Measurements from ENCODE around the gene CKLF. TPM values are rescaled to one million over a fixed set of nuclear protein-coding genes. Genes with fewer than 3 reads are reported as not detected.

CKLF gene
- total RNA-seq, 1 experiment from 2014 or later: 77.1 TPM

DNA sequence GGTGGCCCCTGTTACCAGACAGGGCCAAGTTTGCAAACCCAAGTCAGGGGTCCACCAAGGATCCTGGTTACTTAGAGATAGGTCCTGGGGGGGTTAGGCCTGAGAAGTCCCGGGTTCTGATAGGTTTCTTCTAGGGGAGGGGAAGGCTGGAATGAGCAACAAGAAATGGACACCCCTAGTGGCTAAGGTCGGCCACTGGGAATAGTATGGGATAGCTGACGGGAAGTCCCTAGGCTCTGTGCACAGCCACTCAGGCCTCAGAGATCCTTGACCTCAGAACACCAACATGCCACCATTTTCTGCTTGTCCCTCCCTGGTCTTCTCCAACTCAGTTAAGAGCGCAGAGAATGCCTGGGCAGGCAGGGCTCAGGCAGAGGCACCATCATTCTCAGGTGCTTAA, 15.9 kb upstream of the CKLF start:
- no peaks in the 10 kb centered on the region for H3K27me3 ChIP-seq (ENCODE audit: insufficient read depth, low read depth)
- intact Hi-C loops (cut with micrococcal nuclease; ENCODE audit: unreplicated experiment): no loop called here
- BruUV-seq (replicated peaks): no TSS peak
- TF ChIP-seq EZH2 (IDR thresholded peaks at IDR 0.05; ENCODE audit: low read depth): no peak
- TF ChIP-seq, protein P1, sequence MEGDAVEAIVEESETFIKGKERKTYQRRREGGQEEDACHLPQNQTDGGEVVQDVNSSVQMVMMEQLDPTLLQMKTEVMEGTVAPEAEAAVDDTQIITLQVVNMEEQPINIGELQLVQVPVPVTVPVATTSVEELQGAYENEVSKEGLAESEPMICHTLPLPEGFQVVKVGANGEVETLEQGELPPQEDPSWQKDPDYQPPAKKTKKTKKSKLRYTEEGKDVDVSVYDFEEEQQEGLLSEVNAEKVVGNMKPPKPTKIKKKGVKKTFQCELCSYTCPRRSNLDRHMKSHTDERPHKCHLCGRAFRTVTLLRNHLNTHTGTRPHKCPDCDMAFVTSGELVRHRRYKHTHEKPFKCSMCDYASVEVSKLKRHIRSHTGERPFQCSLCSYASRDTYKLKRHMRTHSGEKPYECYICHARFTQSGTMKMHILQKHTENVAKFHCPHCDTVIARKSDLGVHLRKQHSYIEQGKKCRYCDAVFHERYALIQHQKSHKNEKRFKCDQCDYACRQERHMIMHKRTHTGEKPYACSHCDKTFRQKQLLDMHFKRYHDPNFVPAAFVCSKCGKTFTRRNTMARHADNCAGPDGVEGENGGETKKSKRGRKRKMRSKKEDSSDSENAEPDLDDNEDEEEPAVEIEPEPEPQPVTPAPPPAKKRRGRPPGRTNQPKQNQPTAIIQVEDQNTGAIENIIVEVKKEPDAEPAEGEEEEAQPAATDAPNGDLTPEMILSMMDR (conservative IDR thresholded peaks at IDR 0.05): no peak
- H4K20me1 ChIP-seq (ENCODE audit: insufficient read depth): no peaks in the 10 kb centered on the region
- no peak overlapping the region for H3K4me2 ChIP-seq
- no peaks in the 10 kb centered on the region for H3K79me2 ChIP-seq (ENCODE audit: low read depth)
- no peaks in the 10 kb centered on the region for H3K4me1 ChIP-seq (replicated peaks; ENCODE audit: insufficient read depth)
- H3K9me3 ChIP-seq (ENCODE audit: insufficient read depth, low read depth): no peaks in the 10 kb centered on the region
- ChIA-PET POLR2A (ENCODE audit: unreplicated experiment) (no interaction called here), CTCF (no interaction called here)
- no peaks in the 10 kb centered on the region for H3K9me2 ChIP-seq (ENCODE audit: insufficient read depth)
- H3K27ac ChIP-seq: no peak overlapping the region
- no peak overlapping the region for H3K4me3 ChIP-seq
- no peaks in the 10 kb centered on the region for H3F3A ChIP-seq (ENCODE audit: insufficient read depth, low read depth)
- DNase-seq: no peak
- no peaks in the 10 kb centered on the region for H3K36me3 ChIP-seq (ENCODE audit: low read depth)
- no peak overlapping the region for H2AFZ ChIP-seq

DNA sequence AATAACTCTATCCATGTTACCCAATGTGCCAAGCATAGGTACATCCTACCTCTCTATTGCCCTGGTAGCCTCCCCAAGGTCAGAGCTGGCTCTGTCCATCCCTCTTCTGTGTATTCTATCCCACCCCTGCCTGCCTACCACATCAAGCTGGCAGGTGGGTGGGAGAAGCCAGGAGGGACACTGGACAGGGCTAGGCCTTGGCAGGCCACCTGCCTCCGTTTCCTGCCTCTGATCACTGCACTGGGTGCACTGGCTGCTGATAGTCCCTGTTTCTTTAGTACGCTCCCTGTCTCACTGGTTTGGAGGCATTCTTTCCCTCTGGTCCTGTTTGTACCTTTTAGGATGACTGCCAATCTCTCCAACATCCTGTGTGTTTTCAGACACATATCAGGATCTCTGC, 15.1 kb upstream of the CKLF start:
- TF ChIP-seq EZH2 (IDR thresholded peaks at IDR 0.05; ENCODE audit: low read depth): no peak
- TF ChIP-seq, protein P1 (conservative IDR thresholded peaks at IDR 0.05): no peak
- Histone ChIP-seq H3K4me2 (no peak overlapping the region), H3K4me3 (no peak overlapping the region), H3K27ac (no peak overlapping the region), H3K27me3 (ENCODE audit: insufficient read depth, low read depth) (no peaks in the 10 kb centered on the region), H2AFZ (no peak overlapping the region), H4K20me1 (ENCODE audit: insufficient read depth) (no peaks in the 10 kb centered on the region), H3K9me2 (ENCODE audit: insufficient read depth) (no peaks in the 10 kb centered on the region), H3K79me2 (ENCODE audit: low read depth) (no peaks in the 10 kb centered on the region), H3K9me3 (ENCODE audit: insufficient read depth, low read depth) (no peaks in the 10 kb centered on the region), H3F3A (ENCODE audit: insufficient read depth, low read depth) (no peaks in the 10 kb centered on the region), H3K36me3 (ENCODE audit: low read depth) (no peaks in the 10 kb centered on the region), H3K4me1 (replicated peaks; ENCODE audit: insufficient read depth) (no peaks in the 10 kb centered on the region)
- no peak for DNase-seq
- intact Hi-C loops (cut with micrococcal nuclease; ENCODE audit: unreplicated experiment): no loop called here
- CTCF ChIA-PET: no interaction called here
- POLR2A ChIA-PET (ENCODE audit: unreplicated experiment): no interaction called here
- BruUV-seq (replicated peaks): no TSS peak

GRCh38 chr16:66538910-66539309, 13.5 kb upstream of the CKLF start:
- Histone ChIP-seq H3K36me3 (ENCODE audit: low read depth) (no peaks in the 10 kb centered on the region), H3K9me2 (ENCODE audit: insufficient read depth) (no peaks in the 10 kb centered on the region), H3K4me2 (no peak overlapping the region), H3K9me3 (ENCODE audit: insufficient read depth, low read depth) (no peaks in the 10 kb centered on the region), H3K79me2 (ENCODE audit: low read depth) (no peaks in the 10 kb centered on the region), H2AFZ (no peak overlapping the region), H3K4me3 (no peak overlapping the region), H3K27me3 (ENCODE audit: insufficient read depth, low read depth) (no peaks in the 10 kb centered on the region), H3F3A (ENCODE audit: insufficient read depth, low read depth) (no peaks in the 10 kb centered on the region), H3K27ac (no peak overlapping the region), H4K20me1 (ENCODE audit: insufficient read depth) (no peaks in the 10 kb centered on the region), H3K4me1 (replicated peaks; ENCODE audit: insufficient read depth) (no peaks in the 10 kb centered on the region)
- ChIA-PET POLR2A (ENCODE audit: unreplicated experiment) (no interaction called here), CTCF (interaction anchor here (0.6 kb wide), 1 partner anchor 134 kb away, joined by 5 read pairs; no protein-coding TSS in a partner anchor)
- DNase-seq: no peak
- no peak for TF ChIP-seq EZH2 (IDR thresholded peaks at IDR 0.05; ENCODE audit: low read depth)
- TF ChIP-seq, protein P1 (conservative IDR thresholded peaks at IDR 0.05): no peak
- no TSS peak for BruUV-seq (replicated peaks)
- intact Hi-C loops (cut with micrococcal nuclease; ENCODE audit: unreplicated experiment): no loop called here

All from PC-9 (cell line).